Pancreas (tissue), 10 donors: ENCODE measurements around the gene PTPRM. TPM values are rescaled to one million over a fixed set of nuclear protein-coding genes. Genes with fewer than 3 reads are reported as not detected.

Experiments used
- ATAC-seq, 4 donors: fragments of 200-7000 bp; cut with Tn5 transposase; one replicate each; pipeline versions ENCODE4 v1.8.0 to v1.9.1; 2020; ENCODE audit warnings: mild to moderate bottlenecking in 4 of 4, moderate library complexity in 4 of 4
- DNase-seq, 6 donors: peaks; one replicate each; pipeline ENCODE4 v3.0.0-alpha.2; 2020
- FAIRE-seq: peaks from 2 replicates; lab custom pipeline; 2012; peaks lifted over from hg19 to GRCh38; lab: Jason Lieb, UNC
- H3K27ac ChIP-seq, 4 donors: fragments of 200-600 bp; sonication (generic); 1 replicate in 3 of 4; 2 replicates in 1 of 4; pipeline versions ENCODE4 v1.5.0 to v1.8.0; 2020
- H3K27me3 ChIP-seq, 4 donors: fragments of 200-600 bp; one replicate each; pipeline ENCODE4 v1.8.0; 2021
- H3K36me3 ChIP-seq, 3 donors: fragments of 200-600 bp; sonication (generic) in 1 of 3; one replicate each; pipeline versions ENCODE4 v1.5.0 to v1.8.0; 2020 to 2021
- H3K4me1 ChIP-seq, 3 donors: fragments of 200-600 bp; one replicate each; pipeline ENCODE4 v1.8.0; 2021
- H3K4me3 ChIP-seq, 4 donors: fragments of 200-600 bp; sonication (generic) in 2 of 4; one replicate each; pipeline versions ENCODE4 v1.5.0 to v1.8.0; 2020 to 2021
- H3K9me3 ChIP-seq, 4 donors: fragments of 200-600 bp; one replicate each; pipeline ENCODE4 v1.8.0; 2021
- WGBS, 2 donors: extraction: QIAGEN DNeasy Blood & Tissue Kit; methylation state at CpG; one replicate each; pipeline ENCODE4 v1.1.7; 2013; 5-methylcytosine and 5-hydroxymethylcytosine counted together
- intact Hi-C, 3 donors: fragments of 100-400 bp; cut with DNase I; formaldehyde crosslinking; loops; one replicate each; pipeline versions ENCODE4 v1.11.1 to v1.14.2; 2022
- polyA plus RNA-seq, 2 donors: library from polyadenylated mRNA; stranded (reverse); fragments of 200-250 nt; gene quantifications; one replicate each; pipeline ENCODE4 v1.2.3, GENCODE V29; 2013
- total RNA-seq, 6 donors: library from RNA; stranded (reverse); fragmentation: NEBNext Ultra II Directional in 4 of 6; extraction: Animal tissue kit (Norgen Biotek cat#: 25700) in 4 of 6; gene quantifications; one replicate each; pipeline versions ENCODE4 v1.2.1 to v1.2.4, GENCODE V29; 2021 to 2023
- TF ChIP-seq, protein P1 (sequence below), 4 donors: fragments of 200-600 bp; sonication (generic) in 3 of 4; IDR thresholded peaks; one replicate each; pipeline versions ENCODE4 v1.5.0 to v1.8.0; 2021; ENCODE audit warnings: antibody characterized with exemption in 4 of 4
- donor health status: healthy with polysubstance abuse.
- donor health status: DM: no; HTN: no; CAD: no; lungs with moderate emphysema.
- donor health status: DM: no; HTN: no; CAD: no.
- donor health status: control.
- donor health status: control.
- donor health status: Bipolar disorder and iron deficiency.
- donor health status: DM: yes; HTN: yes; CAD: no.
- donor health status: DM: no; HTN: no; CAD: no.
- donor health status: DM: no; HTN: no; CAD: no.
- donor health status: DM: yes; HTN: yes; CAD: no.

Gene PTPRM
- total and polyA plus RNA-seq, 8 donors = 14.5 to 50.7 (median 19.7) TPM

- H3K27me3 ChIP-seq = no peaks in the 10 kb centered on the region
- no peaks in the 10 kb centered on the region for H3K4me1 ChIP-seq
- TF ChIP-seq, protein P1, sequence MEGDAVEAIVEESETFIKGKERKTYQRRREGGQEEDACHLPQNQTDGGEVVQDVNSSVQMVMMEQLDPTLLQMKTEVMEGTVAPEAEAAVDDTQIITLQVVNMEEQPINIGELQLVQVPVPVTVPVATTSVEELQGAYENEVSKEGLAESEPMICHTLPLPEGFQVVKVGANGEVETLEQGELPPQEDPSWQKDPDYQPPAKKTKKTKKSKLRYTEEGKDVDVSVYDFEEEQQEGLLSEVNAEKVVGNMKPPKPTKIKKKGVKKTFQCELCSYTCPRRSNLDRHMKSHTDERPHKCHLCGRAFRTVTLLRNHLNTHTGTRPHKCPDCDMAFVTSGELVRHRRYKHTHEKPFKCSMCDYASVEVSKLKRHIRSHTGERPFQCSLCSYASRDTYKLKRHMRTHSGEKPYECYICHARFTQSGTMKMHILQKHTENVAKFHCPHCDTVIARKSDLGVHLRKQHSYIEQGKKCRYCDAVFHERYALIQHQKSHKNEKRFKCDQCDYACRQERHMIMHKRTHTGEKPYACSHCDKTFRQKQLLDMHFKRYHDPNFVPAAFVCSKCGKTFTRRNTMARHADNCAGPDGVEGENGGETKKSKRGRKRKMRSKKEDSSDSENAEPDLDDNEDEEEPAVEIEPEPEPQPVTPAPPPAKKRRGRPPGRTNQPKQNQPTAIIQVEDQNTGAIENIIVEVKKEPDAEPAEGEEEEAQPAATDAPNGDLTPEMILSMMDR (IDR thresholded peaks at IDR 0.05) = no peak
- ATAC-seq (no peak), DNase-seq (no peak), FAIRE-seq (no peak)
- no peaks in the 10 kb centered on the region for H3K36me3 ChIP-seq
- intact Hi-C loops = no loop called here
- 79 to 91% methylated on average over 4 of the region's 4 CpGs for WGBS, 2 donors
- H3K9me3 ChIP-seq = no peaks in the 10 kb centered on the region
- H3K27ac ChIP-seq = no peak overlapping the region
- H3K4me3 ChIP-seq = no peak overlapping the region
These were observed 681.5 kb downstream of the PTPRM start for GRCh38 chr18:8248576-8248975.

GRCh38 chr18:8249811-8250210 is 682.7 kb downstream of the PTPRM start:
- intact Hi-C loops = no loop called here
- no peaks in the 10 kb centered on the region for H3K9me3 ChIP-seq

DNA sequence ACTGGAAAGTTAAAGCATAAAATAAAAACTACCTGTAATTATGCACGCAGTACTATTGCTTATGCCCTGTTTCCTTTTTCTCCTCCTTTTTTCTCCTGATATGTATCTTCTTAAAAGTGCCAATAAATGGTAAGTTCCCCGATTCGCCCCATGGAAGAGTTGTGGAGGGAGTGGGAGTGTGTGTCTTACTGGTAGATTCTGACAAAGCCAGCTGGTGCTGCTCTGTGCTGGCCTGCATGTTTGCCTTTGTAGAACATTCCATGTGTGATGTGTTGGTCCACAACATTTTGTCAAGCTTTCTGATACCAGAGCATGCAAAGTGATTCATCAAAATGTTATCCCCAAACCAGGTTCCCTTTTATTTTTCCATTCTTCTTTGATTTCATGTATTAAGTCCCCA is 685.3 kb downstream of the PTPRM start:
- H3K9me3 ChIP-seq = no peaks in the 10 kb centered on the region
- 92 to 98% methylated on average over 3 of the region's 3 CpGs for WGBS, 2 donors
- no peak overlapping the region for H3K4me3 ChIP-seq
- no peaks in the 10 kb centered on the region for H3K36me3 ChIP-seq
- H3K4me1 ChIP-seq = no peaks in the 10 kb centered on the region
- no peaks in the 10 kb centered on the region for H3K27me3 ChIP-seq
- intact Hi-C loops = no loop called here
- DNase-seq = no peak
- TF ChIP-seq, protein P1 (IDR thresholded peaks at IDR 0.05) = no peak
- no peak overlapping the region for H3K27ac ChIP-seq
- ATAC-seq = no peak
- FAIRE-seq = no peak

More at GRCh38 chr18:8249811-8250210, 682.7 kb downstream of the PTPRM start:
- no peaks in the 10 kb centered on the region for H3K27me3 ChIP-seq
- no peaks in the 10 kb centered on the region for H3K36me3 ChIP-seq
- no peak overlapping the region for H3K27ac ChIP-seq
- ATAC-seq = no peak
- H3K4me3 ChIP-seq = no peak overlapping the region
- no peak for DNase-seq
- 93 to 96% methylated on average over 2 of the region's 2 CpGs for WGBS, 2 donors
- TF ChIP-seq, protein P1 (IDR thresholded peaks at IDR 0.05) = no peak
- no peak for FAIRE-seq
- no peaks in the 10 kb centered on the region for H3K4me1 ChIP-seq

DNA sequence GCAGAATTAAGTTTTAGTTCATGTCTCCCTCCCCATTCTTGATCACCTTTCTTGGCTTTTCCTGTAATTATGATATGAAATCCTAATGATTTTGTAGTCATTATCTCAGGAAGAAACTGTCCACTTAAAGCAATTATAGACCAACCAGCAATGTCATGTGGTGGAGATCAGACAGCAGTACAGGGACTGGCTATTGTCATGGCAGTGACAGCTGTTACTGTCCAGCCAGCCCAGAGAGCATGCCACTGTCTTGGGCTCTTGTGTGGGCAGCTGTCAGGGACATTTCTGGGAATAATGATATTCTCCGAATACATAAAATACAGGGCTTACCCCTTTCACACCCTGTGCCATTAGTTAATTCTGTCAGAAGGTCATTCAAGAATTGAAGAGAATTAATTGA is 686.8 kb downstream of the PTPRM start:
- TF ChIP-seq, protein P1 (IDR thresholded peaks at IDR 0.05) = no peak
- no peak overlapping the region for H3K27ac ChIP-seq
- intact Hi-C loops = no loop called here
- ATAC-seq = no peak
- no peaks in the 10 kb centered on the region for H3K27me3 ChIP-seq
- no peak for FAIRE-seq
- no peaks in the 10 kb centered on the region for H3K4me1 ChIP-seq
- DNase-seq = no peak
- WGBS, 2 donors = 86 to 98% methylated on average over 1 of the region's 1 CpG
- no peaks in the 10 kb centered on the region for H3K36me3 ChIP-seq
- H3K4me3 ChIP-seq = no peak overlapping the region
- no peaks in the 10 kb centered on the region for H3K9me3 ChIP-seq

- Histone ChIP-seq H3K4me3 (no peak overlapping the region), H3K27ac (no peak overlapping the region), H3K27me3 (no peaks in the 10 kb centered on the region), H3K36me3 (no peaks in the 10 kb centered on the region), H3K9me3 (no peaks in the 10 kb centered on the region), H3K4me1 (no peaks in the 10 kb centered on the region)
- no peak for FAIRE-seq
- no peak for ATAC-seq
- TF ChIP-seq, protein P1 (IDR thresholded peaks at IDR 0.05) = no peak
- intact Hi-C loops = no loop called here
- no peak for DNase-seq
- 90 to 91% methylated on average over 2 of the region's 2 CpGs for WGBS, 2 donors
These were observed 687.5 kb downstream of the PTPRM start for GRCh38 chr18:8254654-8255053.
